ENCODE results near the gene MED13L. TPM values are rescaled to one million over a fixed set of nuclear protein-coding genes. Genes with fewer than 3 reads are reported as not detected.

The MED13L gene
- total RNA-seq, 2 experiments from 2014 or later = 74.7 to 76.9 TPM

GRCh38 chr12:116266631-116267349 lies 10.7 kb downstream of the MED13L start:
- H3K4me3 Mint-ChIP-seq = no peak overlapping the region
- DNase-seq (no peak), ATAC-seq (no peak)
- no peaks in the 10 kb centered on the region for H3K36me3 Mint-ChIP-seq (ENCODE audit: low read depth)
- H3K27ac Mint-ChIP-seq = no peak overlapping the region
- H3K4me1 Mint-ChIP-seq (ENCODE audit: low read depth) = peaks cover 15% of the 10 kb centered on the region
- no peaks in the 10 kb centered on the region for H3K27me3 Mint-ChIP-seq (ENCODE audit: low read depth)
- ChIA-PET POLR2A (interaction anchor here (0.9 kb wide), 1 partner anchor 9 kb away, joined by 3 read pairs; no protein-coding TSS in a partner anchor), CTCF (interaction anchor here (1.7 to 2.0 kb wide), 3 partner anchors 9 to 437 kb away, joined by 3 to 8 read pairs (median 4); no protein-coding TSS in a partner anchor)
- H3K9me3 Mint-ChIP-seq (ENCODE audit: insufficient read depth) = no peaks in the 10 kb centered on the region

- H3K9me3 Mint-ChIP-seq (ENCODE audit: insufficient read depth) = no peaks in the 10 kb centered on the region
- CTCF ChIA-PET = interaction anchor here (1.7 kb wide), 1 partner anchor 16 kb away, joined by 3 read pairs; no protein-coding TSS in a partner anchor
- POLR2A ChIA-PET = no interaction called here
These were observed 11.3 kb downstream of the MED13L start for GRCh38 chr12:116266168-116266601.

GRCh38 chr12:116265351-116266147 lies 11.9 kb downstream of the MED13L start:
- peaks cover 19% of the 10 kb centered on the region for H3K4me1 Mint-ChIP-seq (ENCODE audit: low read depth)
- POLR2A ChIA-PET = no interaction called here
- DNase-seq = no peak
- CTCF ChIA-PET = interaction anchor here (1.7 kb wide), 1 partner anchor 16 kb away, joined by 3 read pairs; no protein-coding TSS in a partner anchor
- H3K36me3 Mint-ChIP-seq (ENCODE audit: low read depth) = no peaks in the 10 kb centered on the region
- no peak for ATAC-seq
- no peak overlapping the region for H3K4me3 Mint-ChIP-seq
- H3K27ac Mint-ChIP-seq = no peak overlapping the region
- no peaks in the 10 kb centered on the region for H3K27me3 Mint-ChIP-seq (ENCODE audit: low read depth)
- H3K9me3 Mint-ChIP-seq (ENCODE audit: insufficient read depth) = no peaks in the 10 kb centered on the region

More at GRCh38 chr12:116266168-116266601, 11.3 kb downstream of the MED13L start:
- no peak overlapping the region for H3K4me3 Mint-ChIP-seq
- H3K27ac Mint-ChIP-seq = no peak overlapping the region
- no peak for ATAC-seq
- H3K27me3 Mint-ChIP-seq (ENCODE audit: low read depth) = no peaks in the 10 kb centered on the region
- H3K36me3 Mint-ChIP-seq (ENCODE audit: low read depth) = no peaks in the 10 kb centered on the region
- DNase-seq = no peak
- peaks cover 16% of the 10 kb centered on the region for H3K4me1 Mint-ChIP-seq (ENCODE audit: low read depth)

GRCh38 chr12:116264525-116265070 lies 12.9 kb downstream of the MED13L start:
- H3K27ac Mint-ChIP-seq = no peak overlapping the region
- POLR2A ChIA-PET = no interaction called here
- CTCF ChIA-PET = interaction anchor here (1.4 to 1.6 kb wide), 2 partner anchors 16 to 92 kb away, joined by 3 to 6 read pairs; no protein-coding TSS in a partner anchor
- DNase-seq = no peak
- no peaks in the 10 kb centered on the region for H3K27me3 Mint-ChIP-seq (ENCODE audit: low read depth)
- H3K9me3 Mint-ChIP-seq (ENCODE audit: insufficient read depth) = no peaks in the 10 kb centered on the region
- H3K4me1 Mint-ChIP-seq (ENCODE audit: low read depth) = peaks cover 23% of the 10 kb centered on the region
- H3K36me3 Mint-ChIP-seq (ENCODE audit: low read depth) = no peaks in the 10 kb centered on the region
- H3K4me3 Mint-ChIP-seq = no peak overlapping the region
- no peak for ATAC-seq

- Mint-ChIP-seq H3K9me3 (ENCODE audit: insufficient read depth) (no peaks in the 10 kb centered on the region), H3K27ac (no peak overlapping the region), H3K27me3 (ENCODE audit: low read depth) (no peaks in the 10 kb centered on the region), H3K4me3 (no peak overlapping the region), H3K36me3 (ENCODE audit: low read depth) (no peaks in the 10 kb centered on the region), H3K4me1 (ENCODE audit: low read depth) (peaks cover 23% of the 10 kb centered on the region)
- ATAC-seq = no peak
- DNase-seq = no peak
- ChIA-PET POLR2A (no interaction called here), CTCF (interaction anchor here (0.8 to 1.6 kb wide), 3 partner anchors 13 to 92 kb away, joined by 3 to 6 read pairs (median 3); no protein-coding TSS in a partner anchor)
These were observed 13.6 kb downstream of the MED13L start for GRCh38 chr12:116263844-116264243.

GRCh38 chr12:116263431-116263830 lies 14.1 kb downstream of the MED13L start:
- ATAC-seq (no peak), DNase-seq (no peak)
- Mint-ChIP-seq H3K27ac (no peak overlapping the region), H3K27me3 (ENCODE audit: low read depth) (no peaks in the 10 kb centered on the region), H3K9me3 (ENCODE audit: insufficient read depth) (no peaks in the 10 kb centered on the region), H3K4me1 (ENCODE audit: low read depth) (peaks cover 23% of the 10 kb centered on the region), H3K4me3 (no peak overlapping the region), H3K36me3 (ENCODE audit: low read depth) (no peaks in the 10 kb centered on the region)
- ChIA-PET CTCF (interaction anchor here (0.8 to 1.6 kb wide), 2 partner anchors 13 to 15 kb away, joined by 3 to 6 read pairs; no protein-coding TSS in a partner anchor), POLR2A (no interaction called here)

- Mint-ChIP-seq H3K27ac (no peak overlapping the region), H3K4me1 (ENCODE audit: low read depth) (peaks cover 23% of the 10 kb centered on the region), H3K9me3 (ENCODE audit: insufficient read depth) (no peaks in the 10 kb centered on the region), H3K27me3 (ENCODE audit: low read depth) (no peaks in the 10 kb centered on the region), H3K36me3 (ENCODE audit: low read depth) (no peaks in the 10 kb centered on the region), H3K4me3 (no peak overlapping the region)
- ATAC-seq (no peak), DNase-seq (no peak)
- ChIA-PET POLR2A (no interaction called here), CTCF (interaction anchor here (0.6 to 1.2 kb wide), 4 partner anchors 14 to 26 kb away, joined by 3 to 6 read pairs (median 3); no protein-coding TSS in a partner anchor)
These were observed 14.8 kb downstream of the MED13L start for GRCh38 chr12:116262741-116263140.

- ChIA-PET POLR2A (no interaction called here), CTCF (interaction anchor here (1.2 kb wide), 1 partner anchor 20 kb away, joined by 3 read pairs; no protein-coding TSS in a partner anchor)
- H3K36me3 Mint-ChIP-seq (ENCODE audit: low read depth) = no peaks in the 10 kb centered on the region
- H3K27ac Mint-ChIP-seq = no peak overlapping the region
- DNase-seq (no peak), ATAC-seq (no peak)
- no peaks in the 10 kb centered on the region for H3K9me3 Mint-ChIP-seq (ENCODE audit: insufficient read depth)
- H3K4me3 Mint-ChIP-seq = no peak overlapping the region
- no peaks in the 10 kb centered on the region for H3K27me3 Mint-ChIP-seq (ENCODE audit: low read depth)
- H3K4me1 Mint-ChIP-seq (ENCODE audit: low read depth) = peaks cover 23% of the 10 kb centered on the region
These were observed 15.9 kb downstream of the MED13L start for GRCh38 chr12:116261525-116262100.

- H3K27ac Mint-ChIP-seq = no peak overlapping the region
- ATAC-seq = no peak
These were observed 17.5 kb downstream of the MED13L start for GRCh38 chr12:116259800-116260577.

GRCh38 chr12:116257826-116258225 lies 19.7 kb downstream of the MED13L start:
- Mint-ChIP-seq H3K36me3 (ENCODE audit: low read depth) (peaks cover 6% of the 10 kb centered on the region), H3K4me3 (no peak overlapping the region), H3K27ac (no peak overlapping the region), H3K27me3 (ENCODE audit: low read depth) (no peaks in the 10 kb centered on the region), H3K4me1 (ENCODE audit: low read depth) (peaks cover 17% of the 10 kb centered on the region), H3K9me3 (ENCODE audit: insufficient read depth) (no peaks in the 10 kb centered on the region)
- ChIA-PET POLR2A (no interaction called here), CTCF (interaction anchor here (1.7 to 2.0 kb wide), 2 partner anchors 12 to 22 kb away, joined by 4 to 11 read pairs; no protein-coding TSS in a partner anchor)
- ATAC-seq (no peak), DNase-seq (no peak)

More at GRCh38 chr12:116259800-116260577, 17.5 kb downstream of the MED13L start:
- DNase-seq = no peak
- Mint-ChIP-seq H3K36me3 (ENCODE audit: low read depth) (no peaks in the 10 kb centered on the region), H3K4me1 (ENCODE audit: low read depth) (peaks cover 22% of the 10 kb centered on the region), H3K9me3 (ENCODE audit: insufficient read depth) (no peaks in the 10 kb centered on the region), H3K27me3 (ENCODE audit: low read depth) (no peaks in the 10 kb centered on the region), H3K4me3 (no peak overlapping the region)
- CTCF ChIA-PET = no interaction called here
- POLR2A ChIA-PET = no interaction called here

- H3K4me1 Mint-ChIP-seq (ENCODE audit: low read depth) = peaks cover 17% of the 10 kb centered on the region
- H3K9me3 Mint-ChIP-seq (ENCODE audit: insufficient read depth) = peaks cover 5% of the 10 kb centered on the region
- no peak for DNase-seq
- peaks cover 8% of the 10 kb centered on the region for H3K36me3 Mint-ChIP-seq (ENCODE audit: low read depth)
- no peaks in the 10 kb centered on the region for H3K27me3 Mint-ChIP-seq (ENCODE audit: low read depth)
- no peak for ATAC-seq
- ChIA-PET POLR2A (no interaction called here), CTCF (interaction anchor here (1.7 to 2.0 kb wide), 2 partner anchors 13 to 21 kb away, joined by 4 to 11 read pairs; no protein-coding TSS in a partner anchor)
- H3K4me3 Mint-ChIP-seq = no peak overlapping the region
- H3K27ac Mint-ChIP-seq = no peak overlapping the region
These were observed 20.3 kb downstream of the MED13L start for GRCh38 chr12:116257215-116257614.

Measured in activated CD8-positive, alpha-beta T cell treated with anti-CD3 and anti-CD28 coated beads, Interleukin-2, amount 10 ng/mL, durations not matched to agents 7 days and 5 days (primary cell).